ENCODE results near the gene TRIM15. TPM values are rescaled to one million over a fixed set of nuclear protein-coding genes. Genes with fewer than 3 reads are reported as not detected.

Gene TRIM15
- total and polyA plus RNA-seq, 2 donors from 2014 or later: 2.2 to 7.1 TPM

- no peak for DNase-seq
- TF ChIP-seq CTCF (IDR thresholded peaks at IDR 0.05; ENCODE audit: borderline replicate concordance, extremely low read depth, insufficient read depth): no peak
- no peak for FAIRE-seq
- Histone ChIP-seq H3K9ac (ENCODE audit: low read length in 3 of 3) (no peak overlapping the region), H3K27ac (ENCODE audit: low read depth in 2 of 2, low read length in 2 of 2) (no peak overlapping the region), H3K27me3 (ENCODE audit: control insufficient read depth, insufficient read depth, low read length) (no peaks in the 10 kb centered on the region), H3K4me1 (ENCODE audit: control insufficient read depth in 2 of 3, insufficient read depth in 2 of 3, low read depth in 1 of 3, low read length in 3 of 3) (peaks cover 0 to 29% (median 27%) of the 10 kb centered on the region in 3 donors), H3K36me3 (ENCODE audit: control insufficient read depth in 2 of 3, insufficient read depth in 3 of 3, low read length in 3 of 3) (peaks cover 3 to 28% (median 21%) of the 10 kb centered on the region in 3 donors), H3K4me3 (ENCODE audit: low read length in 3 of 3) (no peak overlapping the region), H3K9me3 (ENCODE audit: control insufficient read depth in 2 of 3, insufficient read depth in 1 of 3, low read length in 3 of 3) (no peaks in the 10 kb centered on the region)
- intact Hi-C loops (cut with DNase I): no loop called here
Observed at GRCh38 chr6:30202366-30202765, 39.0 kb downstream of the TRIM15 start.

GRCh38 chr6:30204116-30204515, 40.8 kb downstream of the TRIM15 start:
- DNase-seq (no peak), FAIRE-seq (no peak)
- intact Hi-C loops (cut with DNase I): no loop called here
- Histone ChIP-seq H3K9ac (ENCODE audit: low read length in 3 of 3) (no peak overlapping the region), H3K36me3 (ENCODE audit: control insufficient read depth in 2 of 3, insufficient read depth in 3 of 3, low read length in 3 of 3) (peaks cover 2 to 11% (median 10%) of the 10 kb centered on the region in 3 donors), H3K4me1 (ENCODE audit: control insufficient read depth in 2 of 3, insufficient read depth in 2 of 3, low read depth in 1 of 3, low read length in 3 of 3) (peaks cover 0 to 44% (median 42%) of the 10 kb centered on the region in 3 donors), H3K4me3 (ENCODE audit: low read length in 3 of 3) (no peak overlapping the region), H3K9me3 (ENCODE audit: control insufficient read depth in 2 of 3, insufficient read depth in 1 of 3, low read length in 3 of 3) (no peaks in the 10 kb centered on the region), H3K27me3 (ENCODE audit: control insufficient read depth, insufficient read depth, low read length) (no peaks in the 10 kb centered on the region), H3K27ac (ENCODE audit: low read depth in 2 of 2, low read length in 2 of 2) (no peak overlapping the region)
- TF ChIP-seq CTCF (IDR thresholded peaks at IDR 0.05; ENCODE audit: borderline replicate concordance, extremely low read depth, insufficient read depth): no peak

GRCh38 chr6:30206152-30206551, 42.8 kb downstream of the TRIM15 start:
- intact Hi-C loops (cut with DNase I): no loop called here
- H3K4me1 ChIP-seq (ENCODE audit: control insufficient read depth in 2 of 3, insufficient read depth in 2 of 3, low read depth in 1 of 3, low read length in 3 of 3): peaks cover 0 to 54% (median 51%) of the 10 kb centered on the region in 3 donors
- FAIRE-seq (no peak), DNase-seq (no peak)
- no peak for TF ChIP-seq CTCF (IDR thresholded peaks at IDR 0.05; ENCODE audit: borderline replicate concordance, extremely low read depth, insufficient read depth)
- no peaks in the 10 kb centered on the region for H3K9me3 ChIP-seq (ENCODE audit: control insufficient read depth in 2 of 3, insufficient read depth in 1 of 3, low read length in 3 of 3)
- no peaks in the 10 kb centered on the region for H3K27me3 ChIP-seq (ENCODE audit: control insufficient read depth, insufficient read depth, low read length)
- peaks cover 0 to 4% (median 0%) of the 10 kb centered on the region in 3 donors for H3K36me3 ChIP-seq (ENCODE audit: control insufficient read depth in 2 of 3, insufficient read depth in 3 of 3, low read length in 3 of 3)
- H3K9ac ChIP-seq (ENCODE audit: low read length in 3 of 3): peak overlapping the region in 1 of 3 donors; percentile 32
- H3K4me3 ChIP-seq (ENCODE audit: low read length in 3 of 3): peak overlapping the region in 1 of 3 donors; percentile 24
- H3K27ac ChIP-seq (ENCODE audit: low read depth in 2 of 2, low read length in 2 of 2): peak overlapping the region; percentile 68 to 69

Measured in kidney (tissue), 14 donors.